HG02588 (cell line): ENCODE measurements around the gene SSTR4.

Experiments used
- ATAC-seq: cut with Tn5 transposase; IDR thresholded peaks from one replicate; pipeline ENCODE4 v1.9.1; 2021; ENCODE audit warnings: mild to moderate bottlenecking, moderate library complexity; ENCODE audit not compliant: unreplicated experiment

The SSTR4 gene

GRCh38 chr20:23085436-23086055 lies 50.4 kb downstream of the SSTR4 start:
- ATAC-seq: no peak

- no peak for ATAC-seq
Observed at GRCh38 chr20:23086056-23086566, 51.0 kb downstream of the SSTR4 start, which contains the start of gene CD93. Gene CD93 (minus strand): TSS chr20:23086324. CDS start chr20:23086192, 132 bp downstream.

GRCh38 chr20:23086931-23087411 lies 51.9 kb downstream of the SSTR4 start:
- no peak for ATAC-seq

GRCh38 chr20:23087587-23088251 lies 52.6 kb downstream of the SSTR4 start:
- ATAC-seq: no peak
